ENCODE results near the gene LYRM4. TPM values are rescaled to one million over a fixed set of nuclear protein-coding genes. Genes with fewer than 3 reads are reported as not detected.

Gene LYRM4
- total RNA-seq, 6 experiments from 2014 or later, result 5.7 to 11.5 (median 8.5) TPM

DNA sequence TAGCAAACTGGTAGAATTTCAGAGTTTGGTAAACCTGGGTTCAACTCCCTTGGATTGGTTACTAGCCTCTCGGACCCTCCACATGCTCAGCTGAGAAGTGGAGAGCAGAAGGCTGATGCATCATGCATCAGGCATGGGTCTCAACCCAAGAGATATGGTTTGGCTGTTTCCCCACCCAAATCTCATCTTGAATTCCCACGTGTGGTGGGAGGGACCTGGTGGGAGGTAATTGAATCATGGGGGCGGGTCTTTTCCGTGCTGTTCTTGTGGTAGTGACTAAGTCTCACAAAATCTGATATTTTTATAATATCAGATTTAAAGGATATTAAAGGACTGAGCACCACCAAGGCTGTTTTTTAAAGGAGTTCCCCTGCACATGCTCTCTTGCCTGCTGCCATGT, 100.5 kb downstream of the LYRM4 start:
- intact Hi-C loops (cut with DNase I), result no loop called here
- H3K27ac ChIP-seq, result no peak overlapping the region
- H3K36me3 ChIP-seq, result no peaks in the 10 kb centered on the region
- no peaks in the 10 kb centered on the region for H3K27me3 ChIP-seq
- ATAC-seq (no peak), DNase-seq (no peak)
- TF ChIP-seq, protein P1, sequence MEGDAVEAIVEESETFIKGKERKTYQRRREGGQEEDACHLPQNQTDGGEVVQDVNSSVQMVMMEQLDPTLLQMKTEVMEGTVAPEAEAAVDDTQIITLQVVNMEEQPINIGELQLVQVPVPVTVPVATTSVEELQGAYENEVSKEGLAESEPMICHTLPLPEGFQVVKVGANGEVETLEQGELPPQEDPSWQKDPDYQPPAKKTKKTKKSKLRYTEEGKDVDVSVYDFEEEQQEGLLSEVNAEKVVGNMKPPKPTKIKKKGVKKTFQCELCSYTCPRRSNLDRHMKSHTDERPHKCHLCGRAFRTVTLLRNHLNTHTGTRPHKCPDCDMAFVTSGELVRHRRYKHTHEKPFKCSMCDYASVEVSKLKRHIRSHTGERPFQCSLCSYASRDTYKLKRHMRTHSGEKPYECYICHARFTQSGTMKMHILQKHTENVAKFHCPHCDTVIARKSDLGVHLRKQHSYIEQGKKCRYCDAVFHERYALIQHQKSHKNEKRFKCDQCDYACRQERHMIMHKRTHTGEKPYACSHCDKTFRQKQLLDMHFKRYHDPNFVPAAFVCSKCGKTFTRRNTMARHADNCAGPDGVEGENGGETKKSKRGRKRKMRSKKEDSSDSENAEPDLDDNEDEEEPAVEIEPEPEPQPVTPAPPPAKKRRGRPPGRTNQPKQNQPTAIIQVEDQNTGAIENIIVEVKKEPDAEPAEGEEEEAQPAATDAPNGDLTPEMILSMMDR (IDR thresholded peaks at IDR 0.05), result no peak
- TF ChIP-seq POLR2A (IDR thresholded peaks at IDR 0.05), result no peak
- H3K4me3 ChIP-seq, result no peak overlapping the region
- H3K4me1 ChIP-seq, result no peaks in the 10 kb centered on the region
- WGBS (ENCODE audit: insufficient coverage, low coverage, low lambda C conversion rate, missing lambda C conversion rate), result 74% methylated on average over 3 of the region's 4 CpGs
- no peaks in the 10 kb centered on the region for H3K9me3 ChIP-seq

DNA sequence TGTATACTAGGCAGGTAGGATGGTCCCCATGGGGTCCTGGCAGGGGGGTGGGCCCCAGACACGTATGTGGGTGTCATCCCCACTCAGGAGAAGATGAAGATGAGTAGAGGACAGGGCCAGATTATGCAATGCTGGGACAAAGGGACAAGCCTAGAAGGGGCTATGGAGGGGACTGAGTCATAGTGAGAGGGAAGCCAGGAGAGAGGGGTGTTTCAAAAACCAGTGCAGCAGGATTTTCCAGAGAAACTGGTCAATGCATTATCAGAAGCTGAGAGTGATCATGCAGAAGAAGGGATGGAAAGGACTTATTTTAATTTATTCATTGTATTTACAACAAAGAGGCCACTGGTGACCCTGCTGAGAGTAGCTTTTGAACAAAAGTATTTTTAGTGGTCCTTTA, 101.6 kb downstream of the LYRM4 start:
- no peaks in the 10 kb centered on the region for H3K4me1 ChIP-seq
- intact Hi-C loops (cut with DNase I), result no loop called here
- H3K36me3 ChIP-seq, result no peaks in the 10 kb centered on the region
- no peak overlapping the region for H3K27ac ChIP-seq
- ATAC-seq, result no peak
- no peaks in the 10 kb centered on the region for H3K27me3 ChIP-seq
- TF ChIP-seq, protein P1 (IDR thresholded peaks at IDR 0.05), result no peak
- TF ChIP-seq POLR2A (IDR thresholded peaks at IDR 0.05), result no peak
- no peak overlapping the region for H3K4me3 ChIP-seq
- no peak for DNase-seq
- 57% methylated on average over 1 of the region's 1 CpG for WGBS (ENCODE audit: insufficient coverage, low coverage, low lambda C conversion rate, missing lambda C conversion rate)
- H3K9me3 ChIP-seq, result no peaks in the 10 kb centered on the region

GRCh38 chr6:5158180-5158579, 102.6 kb downstream of the LYRM4 start:
- intact Hi-C loops (cut with DNase I), result no loop called here
- H3K9me3 ChIP-seq, result no peaks in the 10 kb centered on the region
- H3K36me3 ChIP-seq, result no peaks in the 10 kb centered on the region
- no peaks in the 10 kb centered on the region for H3K27me3 ChIP-seq
- DNase-seq (no peak), ATAC-seq (no peak)
- TF ChIP-seq POLR2A (IDR thresholded peaks at IDR 0.05), result no peak
- TF ChIP-seq, protein P1 (IDR thresholded peaks at IDR 0.05), result no peak
- no peaks in the 10 kb centered on the region for H3K4me1 ChIP-seq
- no peak overlapping the region for H3K4me3 ChIP-seq
- WGBS (ENCODE audit: insufficient coverage, low coverage, low lambda C conversion rate, missing lambda C conversion rate), result 39% methylated on average over 3 of the region's 3 CpGs
- H3K27ac ChIP-seq, result no peak overlapping the region

DNA sequence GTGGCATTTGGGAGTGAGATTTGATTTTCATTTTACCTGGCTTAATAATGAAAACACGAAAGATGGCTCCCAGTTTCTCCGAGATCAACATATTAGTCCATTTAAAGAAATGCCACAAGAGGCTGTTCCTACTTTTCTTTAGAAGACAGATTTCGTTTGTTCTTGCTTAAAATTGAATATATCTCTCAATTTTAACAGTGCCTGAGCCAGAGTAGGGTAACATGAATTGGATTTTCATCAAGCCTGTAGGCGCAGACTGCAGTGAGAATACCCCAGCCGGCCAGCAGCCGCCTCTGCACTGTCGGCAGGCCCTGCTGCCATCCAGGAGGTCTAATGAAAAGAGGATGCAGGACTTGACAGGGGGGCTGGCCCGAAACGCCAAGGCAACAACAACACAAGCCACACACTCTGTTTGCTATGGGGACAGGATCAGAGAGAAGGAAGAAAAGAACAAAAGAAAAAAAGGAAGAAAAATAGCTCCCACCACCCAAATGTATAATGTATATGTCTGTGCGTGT, 103.1 kb downstream of the LYRM4 start:
- DNase-seq, result no peak
- no peak for ATAC-seq
- no peaks in the 10 kb centered on the region for H3K4me1 ChIP-seq
- intact Hi-C loops (cut with DNase I), result no loop called here
- H3K9me3 ChIP-seq, result no peaks in the 10 kb centered on the region
- 88% methylated on average over 8 of the region's 10 CpGs for WGBS (ENCODE audit: insufficient coverage, low coverage, low lambda C conversion rate, missing lambda C conversion rate)
- no peak overlapping the region for H3K4me3 ChIP-seq
- no peak for TF ChIP-seq POLR2A (IDR thresholded peaks at IDR 0.05)
- TF ChIP-seq, protein P1 (IDR thresholded peaks at IDR 0.05), result no peak
- no peaks in the 10 kb centered on the region for H3K27me3 ChIP-seq
- H3K36me3 ChIP-seq, result no peaks in the 10 kb centered on the region
- no peak overlapping the region for H3K27ac ChIP-seq

DNA sequence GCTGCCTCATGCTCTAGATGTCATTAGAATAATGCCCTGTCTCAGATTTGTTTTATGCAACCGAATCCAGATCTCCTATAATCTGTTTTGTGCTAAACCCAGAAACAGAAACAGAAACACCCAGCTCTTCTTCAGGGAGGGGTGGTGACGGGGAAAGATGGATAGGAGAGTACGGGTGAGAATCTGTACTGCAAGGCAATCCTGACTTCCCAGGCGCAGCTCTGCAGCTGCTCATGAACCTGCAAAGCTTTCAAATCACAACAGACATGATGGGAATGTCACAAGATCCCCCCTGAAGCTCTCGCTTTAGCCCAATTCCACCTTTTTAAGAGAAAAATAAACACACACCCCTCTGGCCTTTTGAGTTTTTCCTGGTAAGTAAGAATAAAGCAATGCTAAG, 104.1 kb downstream of the LYRM4 start:
- Histone ChIP-seq H3K4me1 (no peaks in the 10 kb centered on the region), H3K27me3 (no peaks in the 10 kb centered on the region), H3K4me3 (no peak overlapping the region), H3K27ac (no peak overlapping the region), H3K36me3 (no peaks in the 10 kb centered on the region), H3K9me3 (no peaks in the 10 kb centered on the region)
- ATAC-seq (no peak), DNase-seq (no peak)
- 74% methylated on average over 4 of the region's 5 CpGs for WGBS (ENCODE audit: insufficient coverage, low coverage, low lambda C conversion rate, missing lambda C conversion rate)
- TF ChIP-seq, protein P1 (IDR thresholded peaks at IDR 0.05), result no peak
- TF ChIP-seq POLR2A (IDR thresholded peaks at IDR 0.05), result no peak
- intact Hi-C loops (cut with DNase I), result no loop called here

All from right lobe of liver (tissue), 6 donors.